Activated T-cell treated with anti-CD3 and anti-CD28 coated beads for 48 hours (primary cell): Measurements from ENCODE around the gene TAS1R1.

ENCODE experiments used
- DNase-seq: peaks from one replicate; pipeline ENCODE4 v3.0.0-alpha.2; 2020; ENCODE audit warnings: low read depth

Gene TAS1R1

GRCh38 chr1:6554907-6555778, at the start of gene TAS1R1:
Gene TAS1R1, plus strand, starts transcription at chr1:6555307. Its CDS starts 67 bp downstream, at chr1:6555374.
- no peak for DNase-seq

GRCh38 chr1:6505367-6506209, 49.5 kb upstream of the TAS1R1 start:
- no peak for DNase-seq

DNA sequence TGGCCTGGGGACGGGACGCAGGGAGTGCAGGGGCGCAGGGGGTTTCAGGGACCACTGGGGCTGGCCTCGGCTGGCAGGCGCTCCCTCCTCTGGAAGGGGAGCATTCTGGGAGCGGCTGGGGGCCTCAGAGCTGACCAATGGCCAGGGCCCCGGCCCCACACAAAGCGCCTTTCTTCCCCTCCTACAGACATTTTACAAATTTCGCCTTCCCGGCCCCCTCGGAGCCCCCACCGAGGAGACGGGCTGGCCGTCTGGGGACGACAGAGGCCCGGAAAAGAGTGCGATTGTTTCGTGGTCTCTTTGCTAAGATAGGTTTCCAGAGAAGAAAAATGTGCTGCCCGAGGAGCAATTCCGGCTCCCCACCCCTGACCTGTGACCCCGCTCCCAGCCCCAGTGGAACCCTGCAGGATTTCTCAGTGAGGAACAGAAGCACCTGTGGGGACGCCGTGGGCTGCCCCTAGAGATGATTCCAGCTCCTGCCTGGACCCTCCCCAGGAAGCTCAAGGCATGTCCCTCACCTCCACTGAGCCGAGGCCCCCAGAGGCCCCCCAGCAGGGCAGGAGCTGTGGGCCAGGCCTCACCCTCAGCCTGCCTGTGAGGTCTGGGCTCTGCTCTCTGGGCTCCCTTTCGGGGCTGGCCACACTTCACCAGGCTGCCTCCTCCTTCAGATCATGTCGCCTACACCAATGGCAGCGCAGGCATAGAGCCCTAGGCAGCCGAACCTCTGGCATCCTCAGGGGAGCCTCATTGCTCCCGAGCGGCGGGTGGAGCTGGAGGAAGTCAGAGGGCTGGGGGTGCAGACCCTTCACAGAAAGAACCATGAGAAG, 48.7 kb upstream of the TAS1R1 start:
- DNase-seq: no peak

GRCh38 chr1:6507037-6507428, 48.1 kb upstream of the TAS1R1 start:
- no peak for DNase-seq

DNA sequence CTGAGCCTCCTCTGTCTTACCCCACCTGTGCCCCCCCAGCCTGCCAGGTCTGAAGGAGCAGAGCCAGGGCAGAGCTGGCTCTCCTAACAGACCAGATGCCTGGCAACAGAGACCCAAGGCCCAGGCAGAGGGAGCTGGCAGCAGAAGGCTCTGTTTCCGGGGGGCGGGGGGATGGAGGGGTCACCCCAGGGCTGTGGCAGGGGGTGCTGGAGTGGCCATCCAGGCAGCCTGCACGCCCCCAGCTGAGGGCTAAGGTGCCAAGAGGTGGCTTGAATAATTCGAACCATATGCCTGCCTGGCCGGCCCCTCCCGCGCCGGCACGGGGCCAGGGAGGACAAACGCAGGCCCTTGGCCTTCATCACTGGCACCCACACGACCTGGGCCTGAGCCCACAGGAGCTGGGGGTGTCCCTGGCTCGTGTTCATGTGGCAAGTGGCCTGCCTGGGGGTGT, 47.6 kb upstream of the TAS1R1 start:
- no peak for DNase-seq

GRCh38 chr1:6508154-6508815, 46.8 kb upstream of the TAS1R1 start:
- DNase-seq: no peak

GRCh38 chr1:6508816-6509189, 46.3 kb upstream of the TAS1R1 start:
- no peak for DNase-seq

DNA sequence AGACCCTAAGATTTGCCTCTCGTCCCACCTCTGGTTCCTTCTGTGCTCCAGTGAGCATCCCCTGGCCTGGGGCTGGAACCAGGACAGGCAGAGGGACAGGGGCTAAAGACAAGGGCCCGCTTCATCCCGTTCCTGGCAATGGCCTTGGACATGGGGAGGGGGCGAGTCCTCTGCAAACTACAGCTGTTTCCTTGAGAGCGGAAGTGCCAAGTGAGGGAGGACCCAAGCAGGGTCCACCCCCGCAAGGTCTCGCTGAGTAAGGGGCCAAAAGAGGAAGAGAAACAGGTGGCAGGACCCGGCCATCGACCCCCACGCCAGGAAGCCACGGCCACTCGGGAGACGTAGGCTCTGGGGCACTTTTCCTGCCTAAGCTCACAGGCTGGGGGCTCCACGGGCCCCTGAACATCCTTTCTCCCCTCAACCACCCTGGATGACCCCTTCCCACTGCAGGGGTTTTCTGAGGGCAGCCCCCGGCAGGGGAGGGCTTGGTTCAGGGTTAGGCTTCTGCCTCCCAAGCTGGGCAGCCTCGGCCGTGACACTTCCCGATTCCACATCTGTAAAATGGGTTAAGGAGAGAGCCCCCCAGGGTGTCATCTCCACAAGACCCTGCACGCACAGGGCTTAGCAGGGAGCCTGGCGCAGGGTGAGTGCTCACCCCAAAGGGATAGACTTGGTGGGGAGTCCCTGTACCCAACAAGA, 45.7 kb upstream of the TAS1R1 start:
- no peak for DNase-seq

DNA sequence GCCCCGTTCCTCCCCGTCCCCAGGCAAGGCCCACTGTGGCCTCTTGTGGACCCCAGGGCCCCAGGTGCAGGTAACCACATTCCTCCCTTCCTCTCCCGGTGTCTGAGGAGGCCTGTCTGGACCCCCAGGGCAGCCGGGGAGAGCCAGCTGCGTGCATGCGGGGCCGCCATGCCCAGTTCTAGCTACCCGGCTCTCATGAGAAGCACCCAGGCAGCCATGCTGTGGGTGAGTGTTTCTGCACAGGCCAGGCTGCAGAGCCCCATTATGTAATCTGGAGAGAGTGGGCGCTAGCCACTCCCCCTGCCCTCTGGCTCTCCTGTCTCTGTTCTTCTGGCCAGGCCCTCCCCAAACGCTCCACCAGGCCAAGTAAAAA, 45.2 kb upstream of the TAS1R1 start:
- no peak for DNase-seq

DNA sequence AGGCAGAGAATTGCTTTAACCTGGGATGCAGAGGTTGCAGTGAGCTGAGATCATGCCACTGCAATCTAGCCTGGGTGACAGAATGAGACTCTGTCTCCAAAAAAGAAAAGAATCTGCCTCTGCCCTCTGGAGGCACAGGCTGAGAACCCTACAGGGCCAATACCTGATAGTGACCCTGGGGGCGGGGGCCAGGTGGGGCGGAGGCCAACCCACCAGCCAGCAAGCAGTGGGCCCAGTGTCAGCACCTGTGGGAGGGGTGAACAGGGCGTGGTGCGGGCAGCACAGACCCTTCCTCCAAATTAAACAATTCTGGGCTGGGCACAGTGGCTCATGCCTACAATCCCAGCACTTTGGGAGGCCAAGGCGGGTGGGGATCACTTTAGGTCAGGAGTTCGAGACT, 44.6 kb upstream of the TAS1R1 start:
- DNase-seq: no peak

GRCh38 chr1:6511056-6511455, 44.1 kb upstream of the TAS1R1 start:
- no peak for DNase-seq

DNA sequence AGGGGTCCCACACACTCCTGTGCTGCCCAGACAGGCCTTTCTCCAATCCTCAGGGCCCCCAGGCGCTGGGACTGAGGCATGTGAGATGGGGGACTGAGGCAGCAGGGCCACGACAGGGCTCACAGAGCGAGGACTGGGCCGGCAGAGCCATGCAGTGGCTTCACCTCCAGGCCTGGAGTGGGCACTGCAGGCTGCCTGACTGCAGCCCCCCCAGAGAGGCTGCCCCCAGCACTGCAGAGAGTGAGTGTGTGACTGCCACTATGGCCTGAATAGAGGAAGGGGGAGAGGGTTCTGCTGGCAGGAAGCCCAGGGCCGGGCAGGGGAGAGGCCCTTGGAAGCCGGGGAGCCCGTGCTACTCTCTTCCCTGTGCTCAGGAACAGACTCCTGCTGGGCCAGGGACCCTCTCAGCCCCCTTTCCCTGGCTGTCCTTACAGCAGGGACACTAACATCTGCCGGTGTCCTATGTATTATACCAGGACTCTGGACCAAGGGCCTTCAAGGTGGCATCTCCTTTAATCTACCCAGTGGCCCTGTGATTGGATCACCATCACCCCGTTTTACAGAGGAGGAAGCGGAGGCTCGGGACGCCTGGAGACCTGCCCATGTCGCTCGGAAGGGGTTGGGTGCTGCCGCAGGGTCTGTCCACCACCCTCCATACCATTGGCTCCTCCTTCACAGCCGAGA, 43.4 kb upstream of the TAS1R1 start:
- DNase-seq: no peak

DNA sequence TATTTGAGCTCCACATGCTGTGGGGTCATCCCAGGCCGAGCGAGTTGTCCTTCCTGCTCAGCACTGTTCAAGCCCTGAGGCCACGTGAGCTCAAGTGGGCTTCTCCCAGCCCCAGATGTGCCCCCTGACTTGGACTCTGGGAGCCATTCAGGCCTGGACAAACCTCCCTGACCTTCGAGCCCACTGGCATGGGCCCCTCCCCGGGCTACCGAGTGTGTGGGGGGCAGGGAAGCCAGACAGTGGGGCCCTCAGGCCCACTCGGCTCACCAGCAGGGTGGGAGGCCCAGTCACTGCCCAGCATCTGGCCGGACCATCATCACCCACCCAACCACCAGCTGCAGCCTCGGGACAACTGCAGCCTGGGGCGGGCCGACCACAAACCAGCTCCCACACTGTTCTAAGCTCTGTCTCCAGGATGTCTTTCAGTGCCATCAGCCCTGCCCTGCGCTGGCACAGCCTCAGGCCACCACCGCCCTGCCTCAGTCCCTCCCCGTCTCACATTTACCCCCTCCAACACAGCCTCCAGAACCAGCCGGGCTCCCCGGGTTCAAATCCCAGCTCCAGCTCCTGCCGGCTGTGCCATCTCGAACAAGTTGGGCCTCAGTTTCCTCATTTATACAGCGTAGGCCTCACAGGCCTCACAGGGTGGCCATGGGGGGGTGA, 42.7 kb upstream of the TAS1R1 start:
- DNase-seq: no peak

- DNase-seq: no peak
Measured at GRCh38 chr1:6512908-6513280, 42.2 kb upstream of the TAS1R1 start.

- DNase-seq: no peak
Measured at GRCh38 chr1:6513320-6513801, 41.7 kb upstream of the TAS1R1 start.

GRCh38 chr1:6515771-6516170, 39.3 kb upstream of the TAS1R1 start:
- no peak for DNase-seq

DNA sequence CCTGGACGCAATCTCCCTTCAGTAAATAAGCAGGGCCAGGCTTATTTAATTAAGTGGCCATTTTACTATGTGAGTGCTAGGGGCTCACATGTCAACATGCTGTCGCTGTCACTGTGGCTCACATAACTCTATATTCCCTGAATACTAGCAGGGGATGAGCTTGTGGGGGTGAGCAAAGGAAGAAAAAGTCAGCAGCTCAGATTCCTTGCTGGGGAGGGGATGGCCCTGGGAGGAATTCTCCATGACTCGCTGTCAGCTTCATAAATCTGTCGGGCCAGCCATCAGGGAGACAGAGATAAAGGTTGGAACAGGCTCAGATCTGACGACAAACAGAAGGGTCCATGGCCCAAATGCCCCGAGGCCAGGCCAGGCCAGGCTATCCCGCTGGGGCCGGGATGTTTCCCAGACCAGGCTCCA, 37.7 kb upstream of the TAS1R1 start:
- DNase-seq: no peak

- DNase-seq: no peak
Measured at GRCh38 chr1:6519491-6519934, 35.6 kb upstream of the TAS1R1 start.

DNA sequence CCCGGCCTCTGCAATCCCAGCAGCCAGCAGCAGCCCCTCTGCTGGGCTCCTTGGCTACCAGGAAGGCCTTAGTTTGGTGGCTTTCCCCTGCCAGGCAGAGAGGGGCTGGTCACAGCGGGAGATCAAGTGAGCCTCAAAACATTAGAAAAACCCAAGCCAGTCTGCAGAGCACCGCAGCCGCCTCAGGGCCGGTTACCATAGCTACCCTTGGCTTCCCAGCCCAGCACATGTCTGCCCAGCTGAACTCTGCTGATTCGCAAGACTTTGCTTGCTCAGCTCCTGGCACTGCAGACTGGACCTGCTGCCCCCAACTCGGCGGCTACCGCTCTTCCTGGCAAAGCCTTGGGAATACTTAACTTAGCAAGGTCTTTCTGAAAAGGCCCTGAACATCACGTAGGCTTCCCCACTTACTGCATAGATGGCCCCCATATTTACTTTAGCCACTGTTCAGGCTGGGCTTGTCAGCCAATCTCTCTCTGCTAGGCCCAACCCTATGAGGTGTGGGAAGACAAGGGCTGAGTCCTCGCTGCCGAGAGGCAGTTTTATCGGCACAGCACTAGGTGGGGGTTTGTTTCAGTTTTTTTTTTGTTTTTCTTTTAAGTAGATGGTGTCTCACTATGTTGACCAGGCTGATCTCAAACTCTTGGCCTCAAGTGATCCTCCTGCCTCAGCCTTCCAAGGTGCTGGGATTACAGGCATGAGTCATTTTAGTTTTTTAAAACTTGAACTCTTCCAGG, 35.0 kb upstream of the TAS1R1 start:
- no peak for DNase-seq
